Inferior parietal cortex (tissue), 1 donor: ENCODE data around the gene MDFIC.

Experiments
- DNase-seq: peaks from one replicate; pipeline ENCODE4 v3.0.0-alpha.2; 2016; ENCODE audit errors: extremely low spot score

Gene MDFIC

DNA sequence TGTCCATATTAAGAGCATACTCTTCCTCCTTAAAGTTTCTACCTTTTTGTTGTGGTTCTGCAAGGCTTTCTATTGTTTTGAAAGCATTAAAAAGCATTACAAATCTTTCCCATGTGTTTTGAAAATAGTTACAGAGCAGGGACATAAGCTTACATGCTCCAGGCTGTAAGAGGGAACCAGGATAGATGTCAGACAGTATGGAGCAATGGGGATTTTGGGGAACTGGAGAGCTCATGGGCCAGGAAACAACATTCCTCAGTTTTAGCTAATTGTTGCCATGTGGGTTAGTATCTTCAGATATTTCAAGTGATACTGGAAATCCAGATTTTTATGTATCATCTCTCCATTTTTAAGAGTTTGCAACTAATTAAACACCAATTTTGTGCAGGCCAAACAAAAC, 3.5 kb downstream of the MDFIC start:
- DNase-seq = no peak

DNA sequence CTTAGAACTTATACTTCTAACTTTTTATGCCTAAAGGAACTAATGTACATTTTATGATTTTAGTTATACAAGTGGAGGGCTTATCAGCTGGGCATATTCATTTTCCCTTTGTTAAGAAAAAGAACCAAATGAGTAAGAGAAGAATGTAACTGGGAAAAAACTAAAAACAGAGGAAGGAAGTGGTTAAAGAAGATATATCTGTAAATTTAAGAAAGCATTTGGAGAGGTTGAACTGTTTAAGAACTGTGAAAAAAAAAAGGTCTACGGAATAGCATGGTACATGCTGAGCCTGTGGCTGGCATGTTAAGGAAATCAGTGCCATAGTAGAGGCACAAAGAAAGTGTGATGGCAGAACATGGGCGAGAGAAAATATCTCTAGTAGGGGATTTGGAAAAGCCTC, 6.2 kb downstream of the MDFIC start:
- no peak for DNase-seq

DNA sequence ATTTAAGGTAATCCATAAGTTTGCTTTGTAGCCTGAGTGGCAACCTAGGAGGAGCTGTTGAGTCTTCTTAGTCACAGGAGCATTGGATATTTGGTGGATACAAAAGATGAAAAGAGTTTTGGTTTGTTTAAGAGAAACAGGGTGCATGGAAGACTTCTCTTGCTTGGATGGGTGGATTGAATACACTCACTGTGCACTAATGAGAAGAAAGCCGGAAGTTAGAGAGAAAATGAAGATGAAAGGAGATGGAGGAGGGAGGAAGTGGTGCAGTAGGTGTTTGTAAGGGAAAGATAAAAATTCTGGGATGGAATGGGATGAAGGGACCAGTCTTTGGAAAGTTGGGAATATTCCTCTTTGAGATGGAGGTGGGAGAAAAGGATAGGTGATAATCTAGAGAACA, 7.7 kb downstream of the MDFIC start:
- no peak for DNase-seq

DNA sequence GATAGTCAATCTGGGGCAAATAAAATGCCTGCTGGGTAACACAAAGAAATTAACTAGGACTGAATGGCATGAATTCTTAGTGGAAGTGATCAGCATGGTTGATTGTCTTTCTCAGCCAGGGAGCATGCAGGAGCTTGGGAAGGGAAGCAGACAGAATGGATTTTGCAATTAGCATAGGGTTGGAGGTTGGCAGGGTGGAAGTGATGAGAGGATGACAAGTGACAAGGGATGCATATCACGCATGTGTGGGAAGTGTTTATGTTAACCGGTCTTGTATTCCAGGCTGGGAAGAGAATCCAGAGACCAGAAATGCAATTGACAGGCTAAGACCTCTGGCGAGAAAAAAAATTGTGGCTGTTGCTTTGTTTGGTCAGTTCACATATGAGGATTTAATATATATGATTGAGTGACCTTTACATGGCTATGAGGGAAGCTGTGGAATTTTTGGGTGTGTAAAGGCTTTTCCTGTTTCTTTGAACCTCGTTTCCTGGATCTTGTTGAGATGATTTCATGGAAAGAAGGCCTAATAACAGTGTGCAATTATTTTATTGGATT, 8.3 kb downstream of the MDFIC start:
- DNase-seq = no peak

DNA sequence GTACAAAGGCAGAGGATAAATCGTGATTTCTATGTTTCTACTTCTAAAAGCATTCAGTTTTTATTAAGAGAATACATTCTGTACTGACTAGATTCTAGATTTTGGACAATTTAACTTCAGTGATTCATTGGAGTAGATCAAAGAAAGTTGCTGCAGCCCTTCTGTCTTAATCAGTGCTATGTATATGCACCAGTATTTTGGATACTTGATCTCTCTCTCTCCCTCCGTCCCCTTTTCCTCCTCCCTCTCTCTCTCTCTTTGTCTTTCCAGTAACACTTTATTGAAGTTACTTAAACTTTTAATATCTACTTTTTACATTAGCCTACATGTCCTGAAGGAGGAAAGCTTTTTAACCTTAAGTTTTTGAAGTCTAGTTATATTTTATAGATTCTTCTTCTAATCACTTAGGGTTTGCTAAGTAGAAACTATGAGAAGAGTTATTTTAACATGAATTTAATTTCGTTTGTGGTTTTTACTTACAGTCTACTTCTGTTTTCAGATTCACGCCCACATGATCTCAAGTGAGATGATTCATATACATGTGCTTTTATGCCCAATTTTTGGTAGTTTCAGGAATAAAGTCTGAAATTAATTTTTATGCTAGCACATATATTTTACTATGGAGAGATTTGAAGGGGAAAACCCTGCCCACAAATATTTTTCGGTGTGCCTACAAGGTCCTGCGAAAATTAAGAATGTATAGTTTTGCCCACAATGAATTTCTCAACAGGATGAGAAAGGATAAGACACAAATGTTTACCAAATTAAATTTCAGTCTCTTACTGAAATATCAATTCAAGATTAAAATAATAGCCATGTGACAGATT, 9.1 kb downstream of the MDFIC start:
- no peak for DNase-seq

GRCh38 chr7:114931656-114932011, 9.7 kb downstream of the MDFIC start:
- DNase-seq = no peak

GRCh38 chr7:114932991-114933390, 11.1 kb downstream of the MDFIC start:
- no peak for DNase-seq

DNA sequence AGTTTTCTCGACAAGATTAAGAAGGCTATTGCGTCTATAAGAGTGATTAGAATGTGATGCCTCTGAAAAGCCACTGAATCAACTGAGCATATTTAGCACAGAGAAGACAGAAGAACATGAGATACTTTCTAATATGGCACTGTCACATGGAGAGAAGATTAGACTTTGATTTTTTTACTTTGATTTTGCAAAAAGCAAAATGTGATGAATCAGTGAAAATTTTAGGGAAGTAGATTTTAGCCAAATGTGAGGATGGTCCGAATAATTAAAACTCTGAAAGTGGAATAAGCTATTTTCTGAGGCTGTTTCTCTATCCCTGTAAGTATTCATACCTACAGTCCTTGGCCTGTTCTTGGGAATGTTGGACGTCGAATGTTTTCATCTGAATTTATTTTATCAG, 11.8 kb downstream of the MDFIC start:
- no peak for DNase-seq

- no peak for DNase-seq
Measured at GRCh38 chr7:114934086-114934485, 12.2 kb downstream of the MDFIC start.

GRCh38 chr7:114934713-114935112, 12.8 kb downstream of the MDFIC start:
- DNase-seq = no peak

- no peak for DNase-seq
Measured at GRCh38 chr7:114936471-114936870, 14.6 kb downstream of the MDFIC start.

GRCh38 chr7:114937446-114937845, 15.6 kb downstream of the MDFIC start:
- no peak for DNase-seq

DNA sequence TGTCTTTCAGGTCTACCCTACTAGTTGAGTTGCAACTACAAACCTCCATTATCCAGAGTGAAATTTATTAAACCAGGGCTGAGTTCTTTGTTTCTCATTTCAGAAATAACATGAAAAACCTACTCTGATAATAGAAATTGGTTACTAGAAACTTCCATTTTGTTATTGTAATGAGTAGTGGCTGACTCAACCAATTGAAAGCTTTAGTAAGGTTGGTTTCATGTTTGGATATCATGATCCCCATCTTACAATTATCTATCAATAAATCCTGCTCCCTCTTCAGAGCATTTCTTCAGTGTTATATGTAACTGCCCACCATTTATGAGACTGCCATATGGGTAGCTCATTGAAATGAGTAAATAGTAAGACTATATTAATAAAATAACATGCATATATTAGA, 16.9 kb downstream of the MDFIC start:
- no peak for DNase-seq

DNA sequence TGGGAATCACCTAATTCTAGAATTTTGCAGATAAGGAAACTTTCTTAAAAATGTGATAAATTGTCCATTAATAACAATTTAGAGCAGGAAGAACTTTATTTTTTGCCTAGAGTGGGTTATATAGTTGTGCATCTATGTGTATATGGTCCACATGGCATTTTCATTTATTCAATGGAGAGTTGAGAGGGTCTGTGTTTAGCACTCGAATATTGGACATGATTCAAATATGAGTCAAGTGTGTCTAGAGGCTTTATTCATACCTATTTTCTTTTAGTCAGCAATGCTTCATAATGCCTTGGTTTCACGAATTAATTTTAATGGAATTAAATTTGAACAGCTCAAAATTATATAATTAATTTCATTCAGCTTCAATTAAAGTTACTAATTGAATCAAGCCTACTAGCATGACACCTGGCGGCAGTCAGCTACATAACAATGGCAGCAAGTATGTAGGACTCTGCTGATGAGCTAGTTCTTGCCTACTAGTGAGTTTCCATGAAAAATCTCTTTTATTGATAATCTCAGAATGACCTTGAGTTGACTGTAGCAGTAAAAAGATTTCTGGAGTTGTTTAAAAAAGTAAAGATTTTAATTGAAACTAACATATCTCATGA, 17.7 kb downstream of the MDFIC start:
- no peak for DNase-seq

DNA sequence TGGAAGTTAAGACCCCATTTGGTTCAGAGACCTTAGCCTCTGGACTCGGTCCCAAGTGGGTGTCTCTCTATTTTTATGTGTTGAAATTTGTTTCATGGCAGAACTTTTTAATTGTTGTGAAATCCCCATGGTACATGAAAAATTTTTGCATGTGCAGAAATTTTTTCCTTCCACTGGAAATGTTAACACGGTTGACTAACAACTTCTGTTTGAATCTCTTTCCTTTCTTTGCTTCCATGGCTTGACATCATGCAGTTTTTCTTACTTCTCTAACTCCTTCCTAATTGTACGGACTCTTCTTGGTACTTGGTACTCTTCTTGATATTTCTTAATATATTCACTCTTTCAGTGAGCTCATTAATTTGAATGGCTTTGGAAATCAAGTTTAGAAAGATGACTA, 18.3 kb downstream of the MDFIC start:
- no peak for DNase-seq

DNA sequence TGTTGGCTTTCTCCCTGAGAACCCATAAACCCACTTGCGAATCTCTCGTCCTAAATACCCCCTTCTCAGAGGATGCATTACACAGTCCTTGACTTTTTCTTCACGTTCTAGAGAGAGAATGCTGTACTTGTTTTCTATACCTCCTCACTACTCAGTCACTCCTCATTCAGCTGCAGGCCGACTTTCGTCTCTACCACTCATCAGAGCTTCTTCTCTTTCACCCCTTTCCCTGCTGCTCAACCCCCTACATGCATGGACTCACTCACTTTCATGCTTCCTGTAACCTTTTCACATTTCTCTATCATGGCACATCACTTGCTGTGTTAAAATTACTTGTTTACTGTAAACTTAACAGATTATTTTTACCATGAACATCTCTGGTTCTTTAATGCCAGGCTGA, 19.8 kb downstream of the MDFIC start:
- DNase-seq = no peak

DNA sequence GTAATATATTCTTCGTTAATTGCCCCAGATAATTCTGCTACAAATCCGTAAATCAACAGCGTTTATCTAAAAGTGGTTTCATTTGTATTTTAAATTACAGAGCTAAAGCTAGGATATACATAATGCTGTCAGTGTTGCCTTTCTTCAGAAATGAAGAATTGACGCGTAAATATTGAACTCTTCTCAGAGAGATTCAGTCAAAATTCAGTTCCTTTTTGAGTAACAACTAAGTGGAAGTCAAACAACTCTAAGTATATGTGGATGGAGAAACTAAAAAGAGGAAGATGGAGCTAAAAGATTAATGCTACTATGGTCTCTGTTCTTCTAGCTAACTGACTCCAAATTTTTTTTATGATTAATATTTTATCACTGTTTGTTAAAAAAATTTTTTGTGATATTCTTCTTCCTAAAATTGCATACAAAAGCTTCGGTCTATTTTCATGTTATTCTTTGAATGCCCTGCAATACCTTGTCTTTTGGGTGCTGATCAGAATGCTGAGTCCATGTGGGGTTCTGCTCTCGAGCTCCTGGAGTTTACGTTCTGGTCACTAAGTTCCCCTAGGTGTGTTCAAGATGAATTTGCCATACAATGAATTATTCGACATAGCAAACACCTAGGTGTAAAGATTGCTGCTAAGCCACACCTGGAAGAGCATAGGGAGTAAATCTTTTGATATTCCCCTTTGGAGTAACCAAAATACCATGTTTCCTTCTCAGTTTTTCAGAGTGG, 20.7 kb downstream of the MDFIC start:
- DNase-seq = no peak

- DNase-seq = no peak
Measured at GRCh38 chr7:114943530-114943929, 21.6 kb downstream of the MDFIC start.

- DNase-seq = no peak
Measured at GRCh38 chr7:114943953-114944744, 22.3 kb downstream of the MDFIC start.

DNA sequence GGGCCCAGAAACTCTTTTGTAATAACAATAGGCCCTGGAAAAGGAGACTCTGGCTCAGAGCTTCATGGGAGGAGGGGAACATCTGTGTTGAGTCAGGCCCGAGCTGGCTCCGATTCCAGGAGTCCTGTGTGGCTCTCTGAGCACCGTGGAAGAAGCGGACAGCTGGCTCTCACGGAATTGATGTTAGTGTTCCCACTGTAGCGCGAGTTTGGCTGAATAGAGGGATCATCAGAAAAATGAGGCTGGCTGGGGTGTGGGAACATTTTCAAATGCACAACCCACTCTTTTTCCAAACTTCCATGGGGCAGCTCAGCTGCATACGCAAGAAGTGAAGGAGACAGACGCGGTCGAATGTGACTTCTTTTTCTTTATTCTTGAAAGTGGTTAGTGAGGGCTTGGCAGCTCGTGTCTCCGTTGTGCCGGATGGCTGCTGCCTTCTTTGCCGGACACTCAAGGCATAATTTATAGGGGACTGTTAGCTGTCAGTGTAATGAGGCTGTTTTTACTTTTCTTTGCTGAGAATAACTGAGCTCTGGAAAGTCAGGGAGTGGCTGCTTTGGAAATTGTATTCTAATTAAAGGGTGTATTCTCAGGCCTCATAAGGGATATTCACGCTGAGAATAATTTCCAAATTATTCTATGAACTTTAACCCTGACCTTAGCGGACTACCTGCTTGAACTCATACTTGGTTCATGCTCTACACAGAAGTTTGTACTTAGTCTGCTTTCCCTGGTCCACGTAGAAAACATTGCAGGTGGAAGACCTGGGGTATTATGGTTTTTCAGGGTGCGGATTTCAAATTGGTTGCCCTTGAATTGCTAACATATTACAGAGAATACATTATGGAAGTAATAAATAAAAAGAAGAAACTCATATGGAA, 23.1 kb downstream of the MDFIC start:
- no peak for DNase-seq

DNA sequence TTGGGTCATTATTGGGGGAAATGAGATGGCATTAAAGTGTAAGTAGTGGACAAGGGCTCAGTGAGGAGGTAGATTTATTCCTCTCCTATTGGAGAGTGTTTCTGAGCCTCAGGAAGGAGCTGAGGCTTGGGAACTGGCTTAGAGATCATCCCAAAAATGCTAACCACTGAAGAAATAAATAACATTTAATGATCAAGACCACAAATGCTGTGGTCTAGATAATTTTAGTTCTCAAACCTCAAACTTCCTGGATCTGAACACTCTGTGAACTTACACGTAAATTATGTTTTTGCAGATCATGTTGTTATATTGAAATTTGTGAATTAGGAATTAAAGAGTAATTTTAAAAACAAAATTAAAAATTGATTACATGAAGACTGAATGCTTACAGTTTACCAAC, 27.3 kb downstream of the MDFIC start:
- no peak for DNase-seq
